Activated CD4-positive, alpha-beta T cell treated with anti-CD3 and anti-CD28 coated beads, Interleukin-2, amount 10 ng/mL, durations not matched to agents 7 days and 5 days (primary cell): Measurements from ENCODE around the gene CLDN6. TPM values are rescaled to one million over a fixed set of nuclear protein-coding genes. Genes with fewer than 3 reads are reported as not detected.
A peak's percentile ranks its signal among the peaks of the same experiment; 100 is the strongest.

Experiments
- CTCF ChIA-PET: fragments of 350-600 bp; sonication (Branson Sonifier 250); formaldehyde crosslinking; loops from one replicate; lab custom pipeline; 2021; ENCODE audit warnings: antibody characterized with exemption; lab: Charles Lee
- POLR2A ChIA-PET: fragments of 350-600 bp; sonication (Branson Sonifier 250); formaldehyde crosslinking; loops from one replicate; lab custom pipeline; 2021; ENCODE audit warnings: antibody characterized with exemption; lab: Charles Lee
- DNase-seq: peaks from one replicate; pipeline ENCODE4 v3.0.0-alpha.2; 2020
- H3K27ac Mint-ChIP-seq: one replicate; pipeline ENCODE4 v1.8.0; 2021; ENCODE audit warnings: mild to moderate bottlenecking, moderate library complexity, mixed read lengths
- H3K27me3 Mint-ChIP-seq: one replicate; pipeline ENCODE4 v1.8.0; 2021; ENCODE audit warnings: mixed read lengths
- H3K36me3 Mint-ChIP-seq: one replicate; pipeline ENCODE4 v1.8.0; 2021; ENCODE audit warnings: low read depth, mixed read lengths
- H3K4me1 Mint-ChIP-seq: one replicate; pipeline ENCODE4 v1.8.0; 2021; ENCODE audit warnings: mixed read lengths
- H3K4me3 Mint-ChIP-seq: one replicate; pipeline ENCODE4 v1.8.0; 2021; ENCODE audit warnings: mild to moderate bottlenecking, moderate library complexity, mixed read lengths
- H3K9me3 Mint-ChIP-seq: one replicate; pipeline ENCODE4 v1.8.0; 2021; ENCODE audit warnings: mixed read lengths
- total RNA-seq, 2 experiments: library from RNA; stranded (reverse); gene quantifications; one replicate each; pipeline ENCODE4 v1.2.3, GENCODE V29; 2021

The CLDN6 gene
- total RNA-seq, 2 experiments from 2014 or later, result not detected

DNA sequence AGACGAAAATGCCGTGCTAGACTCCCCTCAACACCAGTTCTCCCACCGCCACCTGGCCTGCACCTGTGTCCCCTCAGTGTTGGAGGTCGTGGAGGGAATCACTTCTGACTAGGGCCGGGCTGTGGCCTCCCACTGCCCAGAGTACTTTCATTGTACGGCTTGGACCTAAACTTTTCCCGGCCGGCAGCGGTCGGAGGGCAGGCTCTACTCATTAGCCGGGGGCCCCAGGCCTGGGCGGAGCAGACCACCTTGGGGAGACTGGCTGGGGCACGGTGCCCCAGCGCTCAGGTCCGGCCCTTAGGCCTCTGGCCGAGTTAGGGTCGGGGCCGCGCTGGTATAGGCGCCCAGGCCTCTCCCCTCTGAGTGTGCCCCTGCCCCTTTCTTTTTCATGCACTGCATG lies 639 bp downstream of the CLDN6 start:
- ChIA-PET POLR2A (no interaction called here), CTCF (interaction anchor here (8.0 kb wide), 1 partner anchor 15 kb away, joined by 90 read pairs; no protein-coding TSS in a partner anchor)
- H3K4me1 Mint-ChIP-seq, result peaks cover 28% of the 10 kb centered on the region
- H3K27ac Mint-ChIP-seq, result no peak overlapping the region
- no peak for DNase-seq
- H3K27me3 Mint-ChIP-seq, result peaks cover 27% of the 10 kb centered on the region
- H3K36me3 Mint-ChIP-seq, result no peaks in the 10 kb centered on the region
- H3K4me3 Mint-ChIP-seq, result no peak overlapping the region
- H3K9me3 Mint-ChIP-seq, result no peaks in the 10 kb centered on the region

DNA sequence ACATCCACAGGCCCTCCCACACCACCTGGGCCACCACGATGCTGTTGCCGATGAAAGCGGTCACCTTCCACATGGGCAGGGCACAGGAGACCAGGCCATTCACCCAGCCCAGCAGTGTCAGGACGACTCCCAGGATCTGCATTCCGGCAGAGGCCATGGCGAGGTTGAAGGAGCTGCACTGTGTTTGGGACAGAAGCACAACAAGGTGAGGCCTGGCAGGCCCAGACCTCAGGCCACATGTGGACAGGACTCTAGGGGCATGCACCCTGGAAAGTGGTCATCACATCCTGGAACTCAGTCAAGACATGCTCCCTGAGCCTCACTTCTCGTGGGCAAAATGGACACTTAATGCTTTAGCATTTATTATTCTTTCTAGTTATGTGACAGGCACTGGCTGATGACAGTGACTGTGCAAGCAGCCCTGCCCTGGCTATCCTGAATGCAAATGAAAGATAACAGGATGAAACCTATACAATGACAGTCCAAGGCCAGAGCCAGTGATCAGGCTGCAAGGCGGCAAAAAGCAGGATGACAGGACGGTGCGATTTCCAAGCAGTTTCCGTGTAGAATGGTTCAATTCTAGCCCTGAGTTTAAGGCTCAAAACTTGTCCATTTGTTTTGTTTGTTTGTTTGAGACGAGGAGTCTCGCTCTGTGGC lies 2.0 kb downstream of the CLDN6 start:
- CTCF ChIA-PET, result no interaction called here
- H3K4me3 Mint-ChIP-seq, result no peak overlapping the region
- DNase-seq, result no peak
- POLR2A ChIA-PET, result no interaction called here
- H3K36me3 Mint-ChIP-seq, result no peaks in the 10 kb centered on the region
- H3K9me3 Mint-ChIP-seq, result no peaks in the 10 kb centered on the region
- no peak overlapping the region for H3K27ac Mint-ChIP-seq
- H3K4me1 Mint-ChIP-seq, result peaks cover 15% of the 10 kb centered on the region
- H3K27me3 Mint-ChIP-seq, result peaks cover 32% of the 10 kb centered on the region

DNA sequence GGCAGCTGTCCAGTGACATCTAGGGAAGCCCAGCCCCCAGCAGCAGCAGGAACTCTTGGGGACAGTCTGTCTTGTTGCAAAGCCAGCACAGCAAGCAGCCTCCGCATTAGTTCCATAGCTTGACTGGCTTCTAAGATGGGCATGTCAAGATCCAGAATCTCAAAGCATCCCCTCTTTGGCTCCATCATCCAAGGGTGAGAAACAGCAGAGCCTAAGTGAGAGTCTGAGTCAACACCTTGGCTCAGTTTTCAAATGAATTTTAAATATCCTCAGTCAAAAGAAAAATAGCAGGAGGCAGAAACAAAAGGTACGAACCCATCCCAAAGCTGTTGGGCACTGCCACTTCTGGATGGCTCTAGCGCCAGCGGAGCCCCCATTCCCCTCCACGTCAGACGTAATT lies 3.0 kb downstream of the CLDN6 start:
- Mint-ChIP-seq H3K4me1 (peaks cover 10% of the 10 kb centered on the region), H3K9me3 (no peaks in the 10 kb centered on the region), H3K27me3 (peaks cover 32% of the 10 kb centered on the region), H3K36me3 (no peaks in the 10 kb centered on the region), H3K4me3 (no peak overlapping the region), H3K27ac (no peak overlapping the region)
- ChIA-PET CTCF (no interaction called here), POLR2A (no interaction called here)
- DNase-seq, result no peak

DNA sequence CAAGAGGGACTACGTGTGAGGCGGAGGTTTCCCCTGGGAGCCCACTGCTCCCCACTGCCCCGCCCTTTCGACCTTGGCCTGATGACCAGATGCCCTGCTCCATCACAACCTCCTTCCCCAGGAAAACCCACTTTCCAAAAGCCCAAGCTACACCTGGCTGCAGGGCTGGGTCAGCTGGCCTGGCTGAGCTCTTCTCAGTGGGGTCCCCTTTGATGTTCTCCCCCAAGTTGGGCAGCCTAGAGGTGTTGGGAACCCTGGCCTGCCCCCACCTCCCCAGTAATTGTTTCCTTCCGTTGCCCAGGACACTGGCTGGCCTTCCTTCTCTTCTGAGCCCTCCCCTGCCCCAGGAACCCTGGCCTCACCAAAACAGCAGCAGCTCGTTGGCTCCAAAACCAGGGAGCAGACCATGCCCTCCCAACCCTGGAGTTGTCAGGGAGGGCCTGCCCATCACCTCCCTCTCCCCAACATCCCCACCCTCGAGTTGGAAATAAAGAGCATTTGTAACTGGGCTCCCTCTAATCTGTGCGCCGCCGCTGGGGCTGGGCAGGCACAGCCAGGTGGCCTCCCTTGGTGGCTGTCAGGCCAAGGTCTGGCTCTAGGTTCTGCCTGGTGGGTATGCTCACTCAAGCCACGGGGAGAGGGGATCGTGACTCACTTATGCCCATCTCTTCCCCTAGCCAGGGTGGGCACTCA lies 3.8 kb downstream of the CLDN6 start:
- peaks cover 5% of the 10 kb centered on the region for H3K4me1 Mint-ChIP-seq
- H3K27me3 Mint-ChIP-seq, result peaks cover 31% of the 10 kb centered on the region
- ChIA-PET POLR2A (no interaction called here), CTCF (interaction anchor here (0.6 to 0.7 kb wide), 2 partner anchors 13 to 992 kb away, joined by 3 to 4 read pairs; no protein-coding TSS in a partner anchor)
- no peaks in the 10 kb centered on the region for H3K9me3 Mint-ChIP-seq
- no peak for DNase-seq
- H3K36me3 Mint-ChIP-seq, result no peaks in the 10 kb centered on the region
- H3K27ac Mint-ChIP-seq, result no peak overlapping the region
- H3K4me3 Mint-ChIP-seq, result no peak overlapping the region

GRCh38 chr16:3013491-3013951 lies 4.5 kb downstream of the CLDN6 start:
- H3K27me3 Mint-ChIP-seq, result peaks cover 28% of the 10 kb centered on the region
- no peak overlapping the region for H3K27ac Mint-ChIP-seq
- ChIA-PET POLR2A (no interaction called here), CTCF (interaction anchor here (0.6 to 0.7 kb wide), 2 partner anchors 14 to 992 kb away, joined by 3 to 4 read pairs; no protein-coding TSS in a partner anchor)
- DNase-seq, result no peak
- no peak overlapping the region for H3K4me3 Mint-ChIP-seq
- H3K9me3 Mint-ChIP-seq, result no peaks in the 10 kb centered on the region
- H3K4me1 Mint-ChIP-seq, result peaks cover 9% of the 10 kb centered on the region
- no peaks in the 10 kb centered on the region for H3K36me3 Mint-ChIP-seq

DNA sequence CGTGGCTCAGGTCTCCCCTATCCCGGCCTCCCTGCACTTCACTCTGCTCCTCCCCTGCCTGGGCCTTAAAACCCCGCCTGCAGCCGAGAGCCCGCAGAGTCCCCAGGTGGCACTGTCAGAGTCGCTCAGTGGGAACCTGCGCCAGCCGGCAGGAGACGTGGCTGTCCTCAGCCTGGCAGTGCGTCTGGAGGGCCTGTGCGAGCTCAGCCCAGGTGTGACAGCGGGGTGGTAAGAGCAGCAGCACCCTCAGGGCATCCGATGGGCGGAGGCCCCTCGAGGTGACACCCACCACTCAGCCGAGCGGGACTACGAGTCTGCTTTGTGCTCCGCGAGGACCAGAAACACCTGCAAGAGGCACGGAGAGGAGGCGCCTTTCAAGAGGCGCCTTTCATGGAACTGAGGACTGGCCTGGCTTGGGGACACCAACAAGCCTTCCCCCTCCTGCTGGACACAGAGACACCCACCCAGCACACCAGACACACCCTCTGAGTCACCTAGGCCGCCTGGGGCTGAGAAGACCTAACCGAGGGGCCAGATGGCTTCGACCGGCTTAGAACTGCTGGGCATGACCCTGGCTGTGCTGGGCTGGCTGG lies 5.1 kb downstream of the CLDN6 start, which contains the start of gene CLDN9:
TSS of gene CLDN9 (plus strand) at position 96 of the 593 bp plus-strand sequence. CDS start at position 536, 440 bp downstream.
- ChIA-PET CTCF (interaction anchor here (1.1 to 1.8 kb wide), 2 partner anchors 15 to 19 kb away, joined by 3 to 5 read pairs; no protein-coding TSS in a partner anchor), POLR2A (no interaction called here)
- H3K36me3 Mint-ChIP-seq, result no peaks in the 10 kb centered on the region
- no peak within 1 kb of the TSS for H3K4me3 Mint-ChIP-seq
- peaks cover 26% of the 10 kb centered on the region for H3K27me3 Mint-ChIP-seq
- H3K4me1 Mint-ChIP-seq, result peaks cover 10% of the 10 kb centered on the region
- no peak for DNase-seq
- no peak within 1 kb of the TSS for H3K27ac Mint-ChIP-seq
- no peaks in the 10 kb centered on the region for H3K9me3 Mint-ChIP-seq

DNA sequence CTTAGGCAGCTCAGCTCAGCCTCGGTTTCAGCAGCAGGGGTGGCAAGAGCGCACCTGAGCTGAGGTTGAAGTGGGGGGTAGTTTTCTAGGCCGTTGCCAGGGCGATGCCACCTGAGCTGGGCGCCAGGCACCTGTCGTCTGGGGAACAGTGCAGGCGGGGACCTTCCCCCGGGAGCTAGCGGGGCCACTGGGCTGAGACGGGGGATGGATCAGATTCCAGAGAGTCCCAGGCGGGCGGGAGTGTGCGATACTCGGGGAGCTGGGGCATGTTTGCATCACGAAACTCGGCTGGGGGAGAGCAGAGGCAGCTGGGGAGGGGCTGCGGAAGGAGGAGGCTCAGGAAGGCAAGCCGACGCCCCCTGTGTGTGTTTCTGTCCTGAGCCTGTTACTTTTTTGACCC lies 5.7 kb downstream of the CLDN6 start:
- H3K27me3 Mint-ChIP-seq, result peaks cover 29% of the 10 kb centered on the region
- DNase-seq, result no peak
- H3K36me3 Mint-ChIP-seq, result no peaks in the 10 kb centered on the region
- ChIA-PET CTCF (interaction anchor here (1.0 to 1.8 kb wide), 3 partner anchors 16 to 23 kb away, joined by 3 to 5 read pairs (median 3); no protein-coding TSS in a partner anchor), POLR2A (no interaction called here)
- no peak overlapping the region for H3K27ac Mint-ChIP-seq
- H3K9me3 Mint-ChIP-seq, result no peaks in the 10 kb centered on the region
- H3K4me1 Mint-ChIP-seq, result peaks cover 17% of the 10 kb centered on the region
- H3K4me3 Mint-ChIP-seq, result no peak overlapping the region

GRCh38 chr16:3010510-3010909 lies 7.5 kb downstream of the CLDN6 start:
- Mint-ChIP-seq H3K4me3 (no peak overlapping the region), H3K4me1 (peaks cover 25% of the 10 kb centered on the region), H3K27ac (no peak overlapping the region), H3K36me3 (no peaks in the 10 kb centered on the region), H3K27me3 (peaks cover 35% of the 10 kb centered on the region), H3K9me3 (no peaks in the 10 kb centered on the region)
- DNase-seq, result no peak
- CTCF ChIA-PET, result interaction anchor here (0.8 to 1.9 kb wide), 4 partner anchors 9 to 17 kb away, joined by 3 to 8 read pairs (median 4); partner anchors contain the start of gene TNFRSF12A
- POLR2A ChIA-PET, result no interaction called here

- POLR2A ChIA-PET, result no interaction called here
- DNase-seq, result no peak
- Mint-ChIP-seq H3K27ac (no peak overlapping the region), H3K4me1 (peaks cover 27% of the 10 kb centered on the region), H3K4me3 (no peak overlapping the region), H3K27me3 (peaks cover 37% of the 10 kb centered on the region), H3K36me3 (no peaks in the 10 kb centered on the region), H3K9me3 (no peaks in the 10 kb centered on the region)
- CTCF ChIA-PET, result interaction anchor here (0.8 to 1.9 kb wide), 4 partner anchors 10 to 18 kb away, joined by 3 to 8 read pairs (median 4); partner anchors contain the start of gene TNFRSF12A
Observed at GRCh38 chr16:3009568-3010390, 8.2 kb downstream of the CLDN6 start.

DNA sequence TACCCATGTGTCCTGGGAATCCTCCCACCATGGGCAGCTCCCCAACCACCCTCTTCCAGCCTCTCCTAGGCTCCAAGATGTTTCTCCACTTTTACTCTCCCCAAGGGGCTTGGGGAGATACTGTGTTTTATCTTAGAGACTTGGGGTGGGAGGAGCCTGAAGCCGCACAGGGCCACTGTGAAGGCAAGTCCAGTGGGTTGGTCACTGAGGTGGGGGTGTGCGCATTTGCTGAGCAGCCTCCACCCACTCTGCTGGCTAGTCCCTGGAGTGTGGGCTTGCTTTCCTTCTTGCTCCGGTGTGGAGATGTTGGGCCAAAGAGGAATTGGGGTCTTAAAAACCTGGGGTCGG lies 9.3 kb downstream of the CLDN6 start:
- no peak overlapping the region for H3K27ac Mint-ChIP-seq
- H3K4me3 Mint-ChIP-seq, result no peak overlapping the region
- no peaks in the 10 kb centered on the region for H3K36me3 Mint-ChIP-seq
- H3K9me3 Mint-ChIP-seq, result no peaks in the 10 kb centered on the region
- peaks cover 31% of the 10 kb centered on the region for H3K4me1 Mint-ChIP-seq
- CTCF ChIA-PET, result interaction anchor here (0.7 to 2.6 kb wide), 4 partner anchors 11 to 19 kb away, joined by 3 to 15 read pairs (median 8); partner anchors contain the start of gene TNFRSF12A
- H3K27me3 Mint-ChIP-seq, result peaks cover 32% of the 10 kb centered on the region
- POLR2A ChIA-PET, result no interaction called here
- DNase-seq, result no peak

- no peak overlapping the region for H3K27ac Mint-ChIP-seq
- no peaks in the 10 kb centered on the region for H3K36me3 Mint-ChIP-seq
- peak overlapping the region; percentile 20 for H3K4me3 Mint-ChIP-seq
- peaks cover 32% of the 10 kb centered on the region for H3K4me1 Mint-ChIP-seq
- H3K27me3 Mint-ChIP-seq, result peaks cover 32% of the 10 kb centered on the region
- ChIA-PET CTCF (interaction anchor here (0.7 to 2.6 kb wide), 4 partner anchors 12 to 50 kb away, joined by 3 to 15 read pairs (median 6); partner anchors contain the start of gene TNFRSF12A), POLR2A (interaction anchor here (0.7 kb wide), 1 partner anchor 27 kb away, joined by 3 read pairs; no protein-coding TSS in a partner anchor)
- H3K9me3 Mint-ChIP-seq, result no peaks in the 10 kb centered on the region
- DNase-seq, result no peak
Observed at GRCh38 chr16:3007957-3008689, 9.9 kb downstream of the CLDN6 start.
